ENCODE measurements around the gene CACNA2D2. TPM values are rescaled to one million over a fixed set of nuclear protein-coding genes. Genes with fewer than 3 reads are reported as not detected.
A peak's percentile ranks its signal among the peaks of the same experiment; 100 is the strongest.

Gene CACNA2D2
- total and polyA plus RNA-seq, 2 of the 8 experiments (the other 6 are each of a cell fraction or from before 2014, with no cell fraction given) = 14.1 to 25.0 TPM

DNA sequence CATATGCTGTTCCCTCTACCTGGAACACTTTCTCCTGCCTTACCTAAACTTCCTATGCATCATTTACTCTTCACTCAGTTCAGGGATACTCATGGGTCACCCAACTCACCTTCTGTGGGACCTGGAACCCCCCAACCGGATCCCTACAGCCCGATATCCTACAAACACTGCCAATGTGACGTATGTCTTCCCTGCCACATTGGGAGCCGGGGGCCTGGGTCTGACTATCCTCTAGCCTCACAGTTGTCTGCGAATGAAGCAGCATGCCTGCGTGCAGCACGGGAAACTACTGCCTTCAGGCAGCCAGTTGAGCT lies 153.3 kb downstream of the CACNA2D2 start:
- Histone ChIP-seq H3K4me1 (replicated peaks in 1 of 4; ENCODE audit: control insufficient read depth in 3 of 4, insufficient read depth in 4 of 4, low read length in 3 of 4) (peaks cover 0 to 11% (median 8%) of the 10 kb centered on the region in 4 experiments; a peak in 5 of 7 replicates), H2BK15ac (ENCODE audit: low read length) (0 out of 2 replicates have a peak overlapping the region, but pooled peaks have one; percentile 72), H4K5ac (ENCODE audit: insufficient read length, low read depth, low read length) (no peak overlapping the region), H3K9me3 (ENCODE audit: insufficient read depth in 2 of 2, low read depth in 1 of 2, low read length in 1 of 2) (no peaks in the 10 kb centered on the region), H3K27me3 (replicated peaks in 1 of 4; ENCODE audit: control insufficient read depth in 3 of 4, extremely low read depth in 1 of 4, insufficient read depth in 3 of 4, low read length in 3 of 4) (peaks cover 0 to 7% (median 7%) of the 10 kb centered on the region in 4 experiments; a peak in 6 of 7 replicates), H2BK12ac (ENCODE audit: low read depth, low read length) (no peak overlapping the region; the same call in 1 of the 2 replicates), H3K23me2 (ENCODE audit: low read depth, low read length) (peaks cover 17% of the 10 kb centered on the region), H4K20me1 (replicated peaks in 1 of 2; ENCODE audit: control insufficient read depth in 1 of 2, insufficient read depth in 2 of 2, low read length in 2 of 2) (peaks cover 0 to 3% of the 10 kb centered on the region in 2 experiments), H3K23ac (ENCODE audit: insufficient read length) (no peak overlapping the region), H3K4me3 (ENCODE audit: extremely low read depth in 1 of 4, insufficient read depth in 2 of 4, low read depth in 3 of 4, low read length in 4 of 4) (peak overlapping the region; percentile 79 to 87 (median 82)), H3K9ac (replicated peaks in 1 of 4; ENCODE audit: extremely low read depth in 1 of 4, low read depth in 3 of 4, low read length in 3 of 4) (peak overlapping the region in 2 of 4 experiments; percentile 36 to 42; a peak in 5 of 7 replicates), H3K4me2 (ENCODE audit: insufficient read depth in 1 of 2, low read depth in 2 of 2, low read length in 2 of 2) (peak overlapping the region; percentile 64 to 90), H3K36me3 (ENCODE audit: control insufficient read depth in 2 of 4, insufficient read depth in 4 of 4, low read length in 3 of 4) (peaks cover 4 to 7% (median 6%) of the 10 kb centered on the region in 4 experiments; a peak in 5 of 8 replicates), H3K4ac (replicated peaks; ENCODE audit: insufficient read length, low read depth, low read length) (no peak overlapping the region), H2BK5ac (ENCODE audit: low read depth, low read length) (0 out of 2 replicates have a peak overlapping the region, but pooled peaks have one; percentile 94), H2BK20ac (ENCODE audit: low read length) (no peak overlapping the region), H3K56ac (replicated peaks; ENCODE audit: insufficient read length, low read depth, low read length) (no peak overlapping the region), H2BK120ac (replicated peaks; ENCODE audit: low read depth, low read length) (no peak overlapping the region), H3K79me1 (ENCODE audit: low read depth, low read length) (no peaks in the 10 kb centered on the region; the same call in 1 of the 2 replicates), H3K27ac (ENCODE audit: low read depth, low read length) (no peak overlapping the region), H4K8ac (ENCODE audit: extremely low read depth, insufficient read depth, low read length) (peak overlapping the region; percentile 37; the same call in 1 of the 2 replicates), H2AFZ (ENCODE audit: low read length) (peak overlapping the region; percentile 82; the same call in 1 of the 2 replicates), H3K79me2 (ENCODE audit: control insufficient read depth in 1 of 2, insufficient read depth in 2 of 2, low read length in 2 of 2) (no peaks in the 10 kb centered on the region), H3K18ac (ENCODE audit: extremely low read depth, low read length) (peak overlapping the region; percentile 85; the same call in 1 of the 2 replicates), H2AK5ac (ENCODE audit: low read depth, low read length) (no peak overlapping the region), H3K14ac (ENCODE audit: insufficient read length) (no peak overlapping the region), H4K91ac (replicated peaks; ENCODE audit: insufficient read length, low read length) (no peak overlapping the region)
- FAIRE-seq (no peak), DNase-seq (ENCODE audit: low read depth in 1 of 2, low spot score in 2 of 2) (no peak)
- WGBS, 2 experiments (ENCODE audit: extremely low coverage in 1 of 2, insufficient coverage in 1 of 2, insufficient read length in 1 of 2, insufficient replicate concordance in 2 of 2, low coverage in 1 of 2, low lambda C conversion rate in 2 of 2, missing lambda C conversion rate in 1 of 2) = 33% methylated on average over 7 of the region's 7 CpGs; no CpG with 5 or more reads in 1 of the 2 experiments
- POLR2A ChIA-PET (ENCODE audit: partially characterized antibody) = interaction anchor here (0.5 to 5.3 kb wide), 8 partner anchors 10 to 36 kb away, joined by 3 to 22 read pairs (median 4); partner anchors contain the start of gene RASSF1
- CTCF ChIA-PET (ENCODE audit: partially characterized antibody) = interaction anchor here (0.7 to 13.4 kb wide), 14 partner anchors 11 to 282 kb away, joined by 3 to 136 read pairs (median 9); partner anchors contain the start of gene TMEM115
- TF ChIP-seq, protein P1, sequence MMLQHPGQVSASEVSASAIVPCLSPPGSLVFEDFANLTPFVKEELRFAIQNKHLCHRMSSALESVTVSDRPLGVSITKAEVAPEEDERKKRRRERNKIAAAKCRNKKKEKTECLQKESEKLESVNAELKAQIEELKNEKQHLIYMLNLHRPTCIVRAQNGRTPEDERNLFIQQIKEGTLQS (IDR thresholded peaks at IDR 0.05; ENCODE audit: insufficient read depth, low read depth, low read length) = no peak
- TF ChIP-seq, protein P2, sequence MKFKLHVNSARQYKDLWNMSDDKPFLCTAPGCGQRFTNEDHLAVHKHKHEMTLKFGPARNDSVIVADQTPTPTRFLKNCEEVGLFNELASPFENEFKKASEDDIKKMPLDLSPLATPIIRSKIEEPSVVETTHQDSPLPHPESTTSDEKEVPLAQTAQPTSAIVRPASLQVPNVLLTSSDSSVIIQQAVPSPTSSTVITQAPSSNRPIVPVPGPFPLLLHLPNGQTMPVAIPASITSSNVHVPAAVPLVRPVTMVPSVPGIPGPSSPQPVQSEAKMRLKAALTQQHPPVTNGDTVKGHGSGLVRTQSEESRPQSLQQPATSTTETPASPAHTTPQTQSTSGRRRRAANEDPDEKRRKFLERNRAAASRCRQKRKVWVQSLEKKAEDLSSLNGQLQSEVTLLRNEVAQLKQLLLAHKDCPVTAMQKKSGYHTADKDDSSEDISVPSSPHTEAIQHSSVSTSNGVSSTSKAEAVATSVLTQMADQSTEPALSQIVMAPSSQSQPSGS (IDR thresholded peaks at IDR 0.05; ENCODE audit: low read length) = no peak
- TF ChIP-seq YY1 (IDR thresholded peaks at IDR 0.05; ENCODE audit: low read depth, low read length) = no peak
- TF ChIP-seq JUN (IDR thresholded peaks at IDR 0.05; ENCODE audit: low read depth, low read length) = no peak
- no peak for TF ChIP-seq RAD21 (IDR thresholded peaks at IDR 0.05 in 1 of 2, conservative IDR thresholded peaks at IDR 0.05 in 1 of 2; ENCODE audit: low read depth in 2 of 2, low read length in 2 of 2)
- TF ChIP-seq SIX5 (IDR thresholded peaks at IDR 0.05; ENCODE audit: low read depth, low read length) = no peak
- no peak for TF ChIP-seq POLR2AphosphoS5 (IDR thresholded peaks at IDR 0.05; ENCODE audit: low read depth, low read length)
- no peak for TF ChIP-seq POU5F1 (IDR thresholded peaks at IDR 0.05; ENCODE audit: low read depth, low read length)
- TF ChIP-seq ZNF274 (IDR thresholded peaks at IDR 0.05; ENCODE audit: borderline replicate concordance, extremely low read depth, low read length) = no peak
- TF ChIP-seq, protein P3, sequence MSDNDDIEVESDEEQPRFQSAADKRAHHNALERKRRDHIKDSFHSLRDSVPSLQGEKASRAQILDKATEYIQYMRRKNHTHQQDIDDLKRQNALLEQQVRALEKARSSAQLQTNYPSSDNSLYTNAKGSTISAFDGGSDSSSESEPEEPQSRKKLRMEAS (IDR thresholded peaks at IDR 0.05) = no peak
- no peak for TF ChIP-seq SRF (IDR thresholded peaks at IDR 0.05; ENCODE audit: low read depth, low read length)

All from H1 (cell line).